HepG2 (cell line): ENCODE measurements around the gene CMTM8. TPM values are rescaled to one million over a fixed set of nuclear protein-coding genes. Genes with fewer than 3 reads are reported as not detected.

Experiments
- ATAC-seq: fragments of 200-7000 bp; cut with Tn5 transposase; 3 replicates; pipeline ENCODE4 v1.9.1; 2020; ENCODE audit warnings: mild to moderate bottlenecking, moderate library complexity
- BruUV-seq: library from RNA; stranded (reverse); fragments of 400-500 nt; replicated peaks from 2 replicates; lab custom pipeline; 2021; lab: Mats Ljungman, UMichigan
- CTCF ChIA-PET: fragments of 300-600 bp; formaldehyde crosslinking; extraction: SDS; loops from one replicate; lab custom pipeline; 2021; ENCODE audit warnings: low total read pairs, inconsistent platforms, low intra/inter-chr PET ratio; lab: Yijun Ruan, JAX
- POLR2A ChIA-PET: fragments of 350-600 bp; sonication (Branson Sonifier 250); formaldehyde crosslinking; loops from one replicate; lab custom pipeline; 2020; ENCODE audit warnings: antibody characterized with exemption, inconsistent platforms; lab: Yijun Ruan, JAX
- DNase-seq: peaks from one replicate; pipeline ENCODE4 v3.0.0-alpha.2; 2015; ENCODE audit warnings: low spot score
- FAIRE-seq: peaks from 3 replicates; lab custom pipeline; 2011; peaks lifted over from hg19 to GRCh38; lab: Jason Lieb, UNC
- H2AFZ ChIP-seq: one replicate; pipeline ENCODE4 v1.6.1; 2011; ENCODE audit warnings: low read length, inconsistent platforms
- H3K27ac ChIP-seq: fragments of 300-600 bp; 3 replicates; pipeline ENCODE4 v1.8.0; 2011; ENCODE audit warnings: mixed run types, mild to moderate bottlenecking, mixed read lengths, low read length, inconsistent platforms; ENCODE audit not compliant: insufficient read depth; ENCODE audit errors: extremely low read length
- H3K27me3 ChIP-seq, 2 experiments: fragments of 200-600 bp in 1 of 2; 2 replicates in 1 of 2; 3 replicates in 1 of 2; pipeline versions ENCODE4 v1.6.0 to v1.8.0; 2011; ENCODE audit warnings: low read length in 2 of 2, mild to moderate bottlenecking in 2 of 2, moderate library complexity in 2 of 2, inconsistent platforms in 1 of 2; ENCODE audit not compliant: insufficient read depth in 2 of 2, control insufficient read depth in 1 of 2
- H3K36me3 ChIP-seq, 2 experiments: fragments of 200-600 bp in 1 of 2; replicated peaks in 1 of 2; 2 replicates in 1 of 2; 3 replicates in 1 of 2; pipeline versions ENCODE4 v1.5.1 to v1.8.0; 2011; ENCODE audit warnings: low read length in 2 of 2, inconsistent platforms in 1 of 2; ENCODE audit not compliant: insufficient read depth in 2 of 2, control insufficient read depth in 1 of 2
- H3K4me1 ChIP-seq: 2 replicates; pipeline ENCODE4 v1.5.1; 2012; ENCODE audit warnings: low read length, inconsistent platforms; ENCODE audit not compliant: insufficient read depth
- H3K4me2 ChIP-seq: 2 replicates; pipeline ENCODE4 v1.6.0; 2011; ENCODE audit warnings: low read depth, low read length, inconsistent platforms
- H3K4me3 ChIP-seq, 3 experiments: fragments of 200-600 bp in 1 of 3; sonication (generic), shearing (Covaris generic) in 1 of 3; replicated peaks in 1 of 3; 2 replicates each; pipeline ENCODE4 v1.5.1; 2011 to 2016; ENCODE audit warnings: low read length in 3 of 3, inconsistent platforms in 2 of 3, low read depth in 2 of 3, mild to moderate bottlenecking in 2 of 3, control low read depth in 1 of 3, mixed read lengths in 1 of 3; ENCODE audit not compliant: insufficient read depth in 1 of 3
- H3K79me2 ChIP-seq: one replicate; pipeline ENCODE4 v1.6.1; 2011; ENCODE audit warnings: low read length, inconsistent platforms; ENCODE audit not compliant: insufficient read depth
- H3K9ac ChIP-seq: 2 replicates; pipeline ENCODE4 v1.6.0; 2011; ENCODE audit warnings: mild to moderate bottlenecking, low read depth, low read length, inconsistent platforms; ENCODE audit not compliant: insufficient read depth
- H3K9me3 ChIP-seq: 2 replicates; pipeline ENCODE4 v1.5.1; 2012; ENCODE audit warnings: mild to moderate bottlenecking, low read length
- H4K20me1 ChIP-seq: 2 replicates; pipeline ENCODE4 v1.6.0; 2011; ENCODE audit warnings: inconsistent platforms, mild to moderate bottlenecking, low read length, moderate library complexity; ENCODE audit not compliant: insufficient read depth
- DNMT3B ChIP-seq: conservative IDR thresholded peaks from 2 replicates; pipeline ENCODE4 v1.6.1; 2016; ENCODE audit warnings: missing biosample characterization, control low read depth
- MTA1 ChIP-seq: sonication (generic); formaldehyde crosslinking; IDR thresholded peaks from 2 replicates; pipeline ENCODE4 v1.4.0; 2020; ENCODE audit warnings: missing genetic modification reagents, mild to moderate bottlenecking, borderline replicate concordance
- PLRG1 ChIP-seq: fragments of 450-650 bp; conservative IDR thresholded peaks from 2 replicates; pipeline ENCODE4 v1.6.1; 2016
- RARA ChIP-seq: IDR thresholded peaks from 2 replicates; pipeline ENCODE4 v1.6.1; 2016; ENCODE audit warnings: missing genetic modification reagents, missing compliant biosample characterization
- ZFP91 ChIP-seq: sonication (generic); formaldehyde crosslinking; IDR thresholded peaks from 2 replicates; pipeline ENCODE4 v1.9.0; 2022; ENCODE audit warnings: missing genetic modification reagents, mild to moderate bottlenecking, borderline replicate concordance
- ZNF740 ChIP-seq: sonication (generic); formaldehyde crosslinking; IDR thresholded peaks from 2 replicates; pipeline ENCODE4 v1.4.0; 2020; ENCODE audit warnings: missing genetic modification reagents
- WGBS: methylation state at CpG from one replicate; pipeline ENCODE4 v1.1.6; 2017; ENCODE audit warnings: low lambda C conversion rate; 5-methylcytosine and 5-hydroxymethylcytosine counted together
- in situ Hi-C: cut with HindIII; loops from 2 replicates; pipeline ENCODE4 v1.10.0; 2017; ENCODE audit warnings: low pct_unique_long_range_greater_than_20kb; ENCODE audit not compliant: extremely low pct_ligation_motif_present
- intact Hi-C: fragments of 100-400 bp; cut with micrococcal nuclease; formaldehyde crosslinking; loops from one replicate; pipeline ENCODE4 v1.10.0; 2022; ENCODE audit not compliant: unreplicated experiment
- polyA plus RNA-seq, 8 experiments: library from polyadenylated mRNA; depleted of rRNA in 3 of 8; stranded (reverse) in 7 of 8; unstranded in 1 of 8; fragments of >200 nt; fragmentation: Illumina TruSeq in 4 of 8; extraction: Trizol in 4 of 8; gene quantifications; 2 replicates each; pipeline versions ENCODE4 v1.2.1 to v1.2.3, GENCODE V29; 2011 to 2016; ENCODE audit warnings: low read depth in 4 of 8, missing spikeins in 1 of 8, mixed read lengths in 1 of 8; ENCODE audit not compliant: insufficient read depth in 1 of 8
- total RNA-seq, 5 experiments: library from RNA; depleted of rRNA; stranded (reverse); fragments of >200 nt; fragmentation: Illumina TruSeq; extraction: Trizol; gene quantifications; 2 replicates each; pipeline ENCODE4 v1.2.3, GENCODE V29; 2016; ENCODE audit warnings: low read depth in 1 of 5
- TF ChIP-seq, protein P1 (sequence below): IDR thresholded peaks from 2 replicates; pipeline ENCODE4 v1.6.1; 2012; ENCODE audit warnings: low read length, improper control_type of control experiment
- TF ChIP-seq, protein P2 (sequence below): sonication (generic); formaldehyde crosslinking; conservative IDR thresholded peaks from 2 replicates; pipeline ENCODE4 v1.4.0; 2020; ENCODE audit warnings: missing genetic modification reagents

CMTM8 gene
- total and polyA plus RNA-seq, 2 of the 13 experiments (the other 11 are each of a cell fraction or from before 2014, with no cell fraction given), result 8.9 to 15.8 TPM

DNA sequence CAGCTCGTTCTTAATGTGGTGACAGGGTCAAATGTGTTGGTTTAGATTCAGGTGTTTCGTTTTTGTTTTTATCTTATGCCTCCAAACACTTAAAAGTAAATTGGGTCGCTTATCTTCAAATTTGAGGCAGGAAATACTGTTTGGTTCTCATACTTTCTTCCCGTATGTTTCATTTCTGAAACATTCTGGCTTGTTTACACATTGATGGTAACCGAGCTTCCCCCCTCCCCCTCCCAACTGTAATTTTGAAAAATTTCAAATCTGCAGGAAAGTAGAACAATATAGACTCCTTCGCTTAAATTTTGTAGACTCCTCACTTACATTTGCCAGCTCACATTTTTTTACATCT is 64.9 kb downstream of the CMTM8 start:
- FAIRE-seq, result no peak
- H3K4me3 ChIP-seq, result no peak overlapping the region
- H4K20me1 ChIP-seq, result 0 out of 2 replicates have a peak, but pooled peaks cover 5% of the 10 kb centered on the region
- H3K4me2 ChIP-seq, result no peak overlapping the region
- no peaks in the 10 kb centered on the region for H3K36me3 ChIP-seq
- ChIA-PET CTCF (no interaction called here), POLR2A (no interaction called here)
- H3K9me3 ChIP-seq, result no peaks in the 10 kb centered on the region
- in situ Hi-C loops, result no loop called here
- H3K79me2 ChIP-seq, result peaks cover 8% of the 10 kb centered on the region
- TF ChIP-seq DNMT3B, result no peak
- TF ChIP-seq, protein P1, sequence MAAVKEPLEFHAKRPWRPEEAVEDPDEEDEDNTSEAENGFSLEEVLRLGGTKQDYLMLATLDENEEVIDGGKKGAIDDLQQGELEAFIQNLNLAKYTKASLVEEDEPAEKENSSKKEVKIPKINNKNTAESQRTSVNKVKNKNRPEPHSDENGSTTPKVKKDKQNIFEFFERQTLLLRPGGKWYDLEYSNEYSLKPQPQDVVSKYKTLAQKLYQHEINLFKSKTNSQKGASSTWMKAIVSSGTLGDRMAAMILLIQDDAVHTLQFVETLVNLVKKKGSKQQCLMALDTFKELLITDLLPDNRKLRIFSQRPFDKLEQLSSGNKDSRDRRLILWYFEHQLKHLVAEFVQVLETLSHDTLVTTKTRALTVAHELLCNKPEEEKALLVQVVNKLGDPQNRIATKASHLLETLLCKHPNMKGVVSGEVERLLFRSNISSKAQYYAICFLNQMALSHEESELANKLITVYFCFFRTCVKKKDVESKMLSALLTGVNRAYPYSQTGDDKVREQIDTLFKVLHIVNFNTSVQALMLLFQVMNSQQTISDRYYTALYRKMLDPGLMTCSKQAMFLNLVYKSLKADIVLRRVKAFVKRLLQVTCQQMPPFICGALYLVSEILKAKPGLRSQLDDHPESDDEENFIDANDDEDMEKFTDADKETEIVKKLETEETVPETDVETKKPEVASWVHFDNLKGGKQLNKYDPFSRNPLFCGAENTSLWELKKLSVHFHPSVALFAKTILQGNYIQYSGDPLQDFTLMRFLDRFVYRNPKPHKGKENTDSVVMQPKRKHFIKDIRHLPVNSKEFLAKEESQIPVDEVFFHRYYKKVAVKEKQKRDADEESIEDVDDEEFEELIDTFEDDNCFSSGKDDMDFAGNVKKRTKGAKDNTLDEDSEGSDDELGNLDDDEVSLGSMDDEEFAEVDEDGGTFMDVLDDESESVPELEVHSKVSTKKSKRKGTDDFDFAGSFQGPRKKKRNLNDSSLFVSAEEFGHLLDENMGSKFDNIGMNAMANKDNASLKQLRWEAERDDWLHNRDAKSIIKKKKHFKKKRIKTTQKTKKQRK, result no peak
- no peak for TF ChIP-seq ZFP91 (CRISPR knock-in tag)
- no peak for TF ChIP-seq ZNF740 (CRISPR knock-in tag)
- no peak for TF ChIP-seq MTA1 (CRISPR knock-in tag)
- no peak for TF ChIP-seq RARA (CRISPR knock-in tag)
- no peak for TF ChIP-seq PLRG1
- TF ChIP-seq, protein P2, sequence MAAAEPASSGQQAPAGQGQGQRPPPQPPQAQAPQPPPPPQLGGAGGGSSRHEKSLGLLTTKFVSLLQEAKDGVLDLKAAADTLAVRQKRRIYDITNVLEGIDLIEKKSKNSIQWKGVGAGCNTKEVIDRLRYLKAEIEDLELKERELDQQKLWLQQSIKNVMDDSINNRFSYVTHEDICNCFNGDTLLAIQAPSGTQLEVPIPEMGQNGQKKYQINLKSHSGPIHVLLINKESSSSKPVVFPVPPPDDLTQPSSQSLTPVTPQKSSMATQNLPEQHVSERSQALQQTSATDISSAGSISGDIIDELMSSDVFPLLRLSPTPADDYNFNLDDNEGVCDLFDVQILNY (CRISPR knock-in tag), result no peak
- peaks cover 25% of the 10 kb centered on the region for H3K4me1 ChIP-seq
- H3K9ac ChIP-seq, result no peak overlapping the region
- H3K27me3 ChIP-seq, result no peaks in the 10 kb centered on the region
- no TSS peak for BruUV-seq
- 93% methylated on average over 6 of the region's 6 CpGs for WGBS
- no peak for DNase-seq
- H2AFZ ChIP-seq, result no peak overlapping the region
- intact Hi-C loops, result no loop called here
- no peak for ATAC-seq
- no peak overlapping the region for H3K27ac ChIP-seq
